GM12872 (cell line): ENCODE data around the gene UBE4B.

Experiments used
- CTCF ChIP-seq: IDR thresholded peaks from 3 replicates; pipeline ENCODE4 v1.5.1; 2011; ENCODE audit warnings: low read depth, mild to moderate bottlenecking, low read length, moderate library complexity; ENCODE audit not compliant: insufficient read depth

The UBE4B gene

GRCh38 chr1:10025354-10025753, 7.4 kb upstream of the UBE4B start:
- TF ChIP-seq CTCF, result no peak

DNA sequence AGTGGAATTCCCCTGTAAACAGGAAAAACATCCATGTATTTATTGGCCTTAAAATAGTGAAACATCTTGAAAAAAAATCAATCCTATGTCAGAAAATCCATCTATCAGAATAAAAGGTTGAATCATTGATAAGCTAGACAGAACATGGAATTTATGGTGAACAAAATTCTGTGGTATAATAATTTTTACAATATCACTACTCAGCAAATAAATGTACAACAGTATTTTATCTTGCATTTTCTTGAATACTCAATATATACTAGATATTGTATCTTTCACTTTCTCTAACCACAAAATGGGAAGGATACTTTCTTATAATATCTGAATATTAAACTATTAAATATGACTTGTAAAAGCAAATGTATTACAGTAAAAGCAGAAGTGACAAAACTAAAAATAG, 5.7 kb upstream of the UBE4B start:
- TF ChIP-seq CTCF, result no peak

DNA sequence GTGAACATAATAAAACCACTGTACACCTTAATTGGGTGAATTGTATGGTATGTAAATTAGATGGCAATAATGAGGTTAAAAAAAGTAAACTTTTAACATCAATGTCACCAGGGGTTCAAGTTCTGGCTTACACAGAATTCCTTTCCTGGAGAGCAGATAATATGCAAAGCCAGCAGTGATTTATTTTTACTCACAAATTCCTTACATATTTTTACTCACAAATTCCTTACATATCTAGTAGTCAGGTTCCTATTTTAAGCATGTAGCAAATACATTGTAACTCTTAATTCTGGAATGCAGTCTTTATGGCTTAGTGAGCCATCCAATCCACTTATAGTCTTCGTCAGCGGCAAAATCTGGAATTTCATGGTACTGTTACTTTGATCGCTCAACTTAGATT, 1.3 kb upstream of the UBE4B start:
- TF ChIP-seq CTCF, result no peak

DNA sequence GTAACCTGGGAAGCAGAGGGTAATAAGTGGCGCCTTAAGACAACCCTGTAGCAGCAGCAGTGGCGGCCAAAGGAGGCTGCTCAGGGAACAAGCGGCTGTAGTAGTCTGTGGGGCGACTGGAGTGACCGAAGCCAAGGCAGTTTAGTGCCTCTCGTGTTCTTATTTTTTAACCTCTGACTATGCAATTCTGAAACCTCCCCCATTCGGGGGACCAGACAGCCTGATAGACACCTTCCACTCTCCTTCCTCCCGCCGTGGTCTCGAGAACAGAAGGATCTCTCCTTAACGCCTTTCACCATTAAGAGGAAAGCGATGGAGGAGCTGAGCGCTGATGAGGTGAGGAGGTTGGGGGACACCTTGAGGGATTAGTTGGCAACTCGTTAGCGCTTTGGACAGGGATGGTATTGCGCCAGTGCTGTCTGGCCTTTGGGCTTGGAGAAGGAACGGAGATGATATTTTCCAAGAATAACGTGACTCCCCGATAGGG, 644 bp downstream of the UBE4B start:
- TF ChIP-seq CTCF, result 0 out of 3 replicates have a peak, but pooled peaks have one; percentile 13

DNA sequence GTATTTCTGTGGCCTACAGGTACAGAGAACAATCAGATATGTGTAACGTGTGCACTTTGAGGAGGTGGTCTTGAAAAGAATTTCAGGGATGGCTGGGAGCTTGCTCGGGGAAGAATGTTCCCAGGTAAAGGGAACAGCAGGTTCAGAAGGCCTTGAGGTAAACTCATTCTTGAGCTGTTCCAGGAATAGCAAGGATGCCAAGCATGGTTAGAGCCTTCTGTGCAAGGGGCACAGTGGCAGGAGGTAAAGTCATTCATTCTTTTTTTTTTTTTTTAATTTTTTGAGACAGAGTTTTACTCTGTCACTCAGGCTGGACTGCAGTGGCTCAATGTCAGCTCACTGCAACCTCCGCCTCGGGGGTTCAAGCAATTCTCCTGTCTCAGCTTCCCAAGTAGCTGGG, 10.0 kb downstream of the UBE4B start:
- TF ChIP-seq CTCF, result no peak

- no peak for TF ChIP-seq CTCF
Measured at GRCh38 chr1:10045480-10046355, 13.0 kb downstream of the UBE4B start.

- TF ChIP-seq CTCF, result no peak
Measured at GRCh38 chr1:10046356-10047085, 13.8 kb downstream of the UBE4B start.
